Measurements from ENCODE around the gene PRPF19. TPM values are rescaled to one million over a fixed set of nuclear protein-coding genes. Genes with fewer than 3 reads are reported as not detected.

Gene PRPF19
- polyA plus RNA-seq, 1 of the 3 experiments (the other 2 are of a cell fraction) = 58.9 TPM

- no peak overlapping the region for H3K9ac ChIP-seq
Observed at GRCh38 chr11:60923800-60924109, 17.4 kb upstream of the PRPF19 start.

More at GRCh38 chr11:60923800-60924109, 17.4 kb upstream of the PRPF19 start:
- H3K36me3 ChIP-seq (replicated peaks in 1 of 2; ENCODE audit: control insufficient read depth in 1 of 2, insufficient read depth in 2 of 2, low read length in 1 of 2) = peaks cover 6 to 37% of the 10 kb centered on the region in 2 experiments
- peak overlapping the region; percentile 99 for H3K4me2 ChIP-seq
- ChIA-PET POLR2A (interaction anchor here (1.7 kb wide), 1 partner anchor 10 kb away, joined by 5 read pairs; the partner anchor contains the start of gene TMEM109), CTCF (interaction anchor here (0.7 to 5.8 kb wide), 8 partner anchors 9 to 264 kb away, joined by 3 to 21 read pairs (median 4); no protein-coding TSS in a partner anchor)
- whole genome bisulfite sequencing (ENCODE audit: low lambda C conversion rate) = 43% methylated on average over 4 of the region's 6 CpGs
- DNase-seq = no peak
- H3K27me3 ChIP-seq (ENCODE audit: insufficient read depth) = no peaks in the 10 kb centered on the region
- no peaks in the 10 kb centered on the region for H3K9me3 ChIP-seq
- no peak overlapping the region for H2AFZ ChIP-seq (ENCODE audit: low read depth)
- H3K4me3 ChIP-seq (ENCODE audit: low read depth in 2 of 2, low read length in 1 of 2) = peak overlapping the region; percentile 80 to 92
- peaks cover 5 to 28% of the 10 kb centered on the region in 2 experiments; a peak in 3 of 4 replicates for H3K4me1 ChIP-seq (ENCODE audit: control insufficient read depth in 1 of 2, insufficient read depth in 2 of 2, low read depth in 1 of 2, low read length in 1 of 2)
- TF ChIP-seq ZBTB33 (IDR thresholded peaks at IDR 0.05; ENCODE audit: borderline replicate concordance, low read depth) (no peak), SMC3 (IDR thresholded peaks at IDR 0.05; ENCODE audit: low read depth, low read length) (no peak), USF2 (IDR thresholded peaks at IDR 0.05; ENCODE audit: borderline replicate concordance, low read depth, low read length) (no peak), RFX5 (IDR thresholded peaks at IDR 0.05; ENCODE audit: low read length) (no peak), POLR2AphosphoS5 (IDR thresholded peaks at IDR 0.05; ENCODE audit: low read depth, low read length) (0 out of 2 replicates have a peak, but pooled peaks have one; percentile 7), MAX (IDR thresholded peaks at IDR 0.05; ENCODE audit: low read depth) (no peak), EP300 (IDR thresholded peaks at IDR 0.05; ENCODE audit: borderline replicate concordance in 1 of 2, low read depth in 1 of 2, low read length in 1 of 2) (no peak), REST (IDR thresholded peaks at IDR 0.05; ENCODE audit: low read depth, low read length) (no peak), TAF1 (IDR thresholded peaks at IDR 0.05; ENCODE audit: borderline replicate concordance, low read depth, low read length) (no peak), SIN3A (IDR thresholded peaks at IDR 0.05; ENCODE audit: borderline replicate concordance, low read depth, low read length) (peak; percentile 2; the same call in 1 of the 2 replicates), TCF12 (IDR thresholded peaks at IDR 0.05) (no peak), GABPA (IDR thresholded peaks at IDR 0.05; ENCODE audit: low read depth) (no peak), MXI1 (IDR thresholded peaks at IDR 0.05; ENCODE audit: low read depth, low read length) (no peak), GATA2 (CRISPR knock-in tag; IDR thresholded peaks at IDR 0.05) (no peak), EZH2phosphoT487 (IDR thresholded peaks at IDR 0.05; ENCODE audit: borderline replicate concordance, low read depth) (no peak), MEF2A (IDR thresholded peaks at IDR 0.05; ENCODE audit: borderline replicate concordance, low read depth) (no peak), IRF3 (IDR thresholded peaks at IDR 0.05; ENCODE audit: low read depth, low read length) (no peak), FOXJ3 (CRISPR knock-in tag; IDR thresholded peaks at IDR 0.05) (no peak)
- peak overlapping the region in 1 of 2 experiments; percentile 82; a peak in 1 of 4 replicates for H3K27ac ChIP-seq (ENCODE audit: low read depth in 2 of 2, low read length in 1 of 2)
- H3F3A ChIP-seq (replicated peaks; ENCODE audit: insufficient read depth) = no peaks in the 10 kb centered on the region
- peaks cover 10% of the 10 kb centered on the region for H3K79me2 ChIP-seq (ENCODE audit: insufficient read depth)
- H4K20me1 ChIP-seq (ENCODE audit: insufficient read depth) = no peaks in the 10 kb centered on the region
- no peaks in the 10 kb centered on the region for H3K9me2 ChIP-seq
